ENCODE results near the gene SPATA16. TPM values are rescaled to one million over a fixed set of nuclear protein-coding genes. Genes with fewer than 3 reads are reported as not detected.

SPATA16 gene
- polyA plus RNA-seq, 1 donor from 2014 or later, result not detected

DNA sequence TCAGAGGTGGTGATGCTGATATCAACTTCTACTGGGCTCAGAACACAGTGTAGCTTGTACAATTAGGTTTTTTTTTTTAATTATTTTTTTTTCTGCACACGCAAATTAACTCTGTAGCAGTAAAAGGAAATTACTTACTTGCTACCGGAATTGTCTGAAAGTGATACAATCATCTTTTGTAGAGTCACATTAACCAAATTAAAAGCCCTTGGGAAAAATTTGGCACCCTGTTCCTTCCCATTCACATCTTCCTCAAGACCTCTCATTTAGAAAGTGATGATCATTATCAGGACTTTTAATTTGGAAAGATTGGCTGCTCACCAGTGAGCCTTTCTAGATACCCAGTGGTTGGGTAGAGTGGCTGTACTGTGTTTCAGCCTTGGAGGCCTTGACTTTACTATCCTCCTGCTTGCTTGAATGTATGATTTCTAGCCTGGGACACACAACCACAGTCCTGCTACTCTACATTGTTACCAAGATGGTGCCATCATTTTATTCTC is 232.2 kb downstream of the SPATA16 start (continued):
- TF ChIP-seq, protein P1, sequence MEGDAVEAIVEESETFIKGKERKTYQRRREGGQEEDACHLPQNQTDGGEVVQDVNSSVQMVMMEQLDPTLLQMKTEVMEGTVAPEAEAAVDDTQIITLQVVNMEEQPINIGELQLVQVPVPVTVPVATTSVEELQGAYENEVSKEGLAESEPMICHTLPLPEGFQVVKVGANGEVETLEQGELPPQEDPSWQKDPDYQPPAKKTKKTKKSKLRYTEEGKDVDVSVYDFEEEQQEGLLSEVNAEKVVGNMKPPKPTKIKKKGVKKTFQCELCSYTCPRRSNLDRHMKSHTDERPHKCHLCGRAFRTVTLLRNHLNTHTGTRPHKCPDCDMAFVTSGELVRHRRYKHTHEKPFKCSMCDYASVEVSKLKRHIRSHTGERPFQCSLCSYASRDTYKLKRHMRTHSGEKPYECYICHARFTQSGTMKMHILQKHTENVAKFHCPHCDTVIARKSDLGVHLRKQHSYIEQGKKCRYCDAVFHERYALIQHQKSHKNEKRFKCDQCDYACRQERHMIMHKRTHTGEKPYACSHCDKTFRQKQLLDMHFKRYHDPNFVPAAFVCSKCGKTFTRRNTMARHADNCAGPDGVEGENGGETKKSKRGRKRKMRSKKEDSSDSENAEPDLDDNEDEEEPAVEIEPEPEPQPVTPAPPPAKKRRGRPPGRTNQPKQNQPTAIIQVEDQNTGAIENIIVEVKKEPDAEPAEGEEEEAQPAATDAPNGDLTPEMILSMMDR (IDR thresholded peaks at IDR 0.05; ENCODE audit: poor library complexity, severe bottlenecking), result no peak
- no peak for TF ChIP-seq TAF1 (IDR thresholded peaks at IDR 0.05; ENCODE audit: low read depth)

DNA sequence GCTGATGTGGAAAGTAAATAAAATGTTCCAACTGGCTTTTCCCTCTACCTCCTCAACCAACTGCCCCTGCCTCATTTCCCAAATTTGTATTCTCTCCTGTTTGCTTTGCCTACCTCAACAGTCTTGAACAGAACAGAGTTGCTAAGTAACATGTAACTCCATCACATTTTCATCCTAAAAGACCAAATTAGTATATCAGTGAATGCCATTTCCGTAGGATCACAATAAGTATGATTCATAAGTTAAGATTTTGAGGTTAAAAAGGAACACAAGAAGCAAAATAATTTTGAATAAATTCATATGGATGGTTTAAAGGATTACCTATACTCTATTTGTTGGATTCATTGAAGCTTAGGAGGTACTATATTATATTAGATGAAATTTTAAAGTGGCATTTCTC is 235.6 kb downstream of the SPATA16 start:
- no peak overlapping the region for H2AFZ ChIP-seq (ENCODE audit: low read depth, low read length)
- H3K36me3 ChIP-seq (ENCODE audit: insufficient read depth, low read length), result no peaks in the 10 kb centered on the region
- TF ChIP-seq, protein P1 (IDR thresholded peaks at IDR 0.05; ENCODE audit: poor library complexity, severe bottlenecking), result no peak
- no peak for TF ChIP-seq TAF1 (IDR thresholded peaks at IDR 0.05; ENCODE audit: low read depth)
- TF ChIP-seq EP300 (conservative IDR thresholded peaks at IDR 0.05; ENCODE audit: poor library complexity, severe bottlenecking), result no peak
- no peak for TF ChIP-seq RAD21 (conservative IDR thresholded peaks at IDR 0.05)
- no peak for TF ChIP-seq MXI1 (conservative IDR thresholded peaks at IDR 0.05; ENCODE audit: poor library complexity, severe bottlenecking)
- no peak for TF ChIP-seq EZH2 (IDR thresholded peaks at IDR 0.05; ENCODE audit: borderline replicate concordance, insufficient read depth, low read length, poor library complexity, severe bottlenecking)
- TF ChIP-seq POLR2AphosphoS5 (IDR thresholded peaks at IDR 0.05), result no peak
- TF ChIP-seq, protein P2, sequence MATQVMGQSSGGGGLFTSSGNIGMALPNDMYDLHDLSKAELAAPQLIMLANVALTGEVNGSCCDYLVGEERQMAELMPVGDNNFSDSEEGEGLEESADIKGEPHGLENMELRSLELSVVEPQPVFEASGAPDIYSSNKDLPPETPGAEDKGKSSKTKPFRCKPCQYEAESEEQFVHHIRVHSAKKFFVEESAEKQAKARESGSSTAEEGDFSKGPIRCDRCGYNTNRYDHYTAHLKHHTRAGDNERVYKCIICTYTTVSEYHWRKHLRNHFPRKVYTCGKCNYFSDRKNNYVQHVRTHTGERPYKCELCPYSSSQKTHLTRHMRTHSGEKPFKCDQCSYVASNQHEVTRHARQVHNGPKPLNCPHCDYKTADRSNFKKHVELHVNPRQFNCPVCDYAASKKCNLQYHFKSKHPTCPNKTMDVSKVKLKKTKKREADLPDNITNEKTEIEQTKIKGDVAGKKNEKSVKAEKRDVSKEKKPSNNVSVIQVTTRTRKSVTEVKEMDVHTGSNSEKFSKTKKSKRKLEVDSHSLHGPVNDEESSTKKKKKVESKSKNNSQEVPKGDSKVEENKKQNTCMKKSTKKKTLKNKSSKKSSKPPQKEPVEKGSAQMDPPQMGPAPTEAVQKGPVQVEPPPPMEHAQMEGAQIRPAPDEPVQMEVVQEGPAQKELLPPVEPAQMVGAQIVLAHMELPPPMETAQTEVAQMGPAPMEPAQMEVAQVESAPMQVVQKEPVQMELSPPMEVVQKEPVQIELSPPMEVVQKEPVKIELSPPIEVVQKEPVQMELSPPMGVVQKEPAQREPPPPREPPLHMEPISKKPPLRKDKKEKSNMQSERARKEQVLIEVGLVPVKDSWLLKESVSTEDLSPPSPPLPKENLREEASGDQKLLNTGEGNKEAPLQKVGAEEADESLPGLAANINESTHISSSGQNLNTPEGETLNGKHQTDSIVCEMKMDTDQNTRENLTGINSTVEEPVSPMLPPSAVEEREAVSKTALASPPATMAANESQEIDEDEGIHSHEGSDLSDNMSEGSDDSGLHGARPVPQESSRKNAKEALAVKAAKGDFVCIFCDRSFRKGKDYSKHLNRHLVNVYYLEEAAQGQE (IDR thresholded peaks at IDR 0.05; ENCODE audit: borderline replicate concordance), result no peak
- TF ChIP-seq SMC3 (conservative IDR thresholded peaks at IDR 0.05; ENCODE audit: poor library complexity), result no peak
- no peak overlapping the region for H3K4me2 ChIP-seq (ENCODE audit: low read length)
- H3K4me3 ChIP-seq (ENCODE audit: low read length), result no peak overlapping the region
- H3K9ac ChIP-seq (ENCODE audit: low read length), result no peak overlapping the region
- H4K20me1 ChIP-seq (ENCODE audit: insufficient read depth), result no peaks in the 10 kb centered on the region
- no peaks in the 10 kb centered on the region for H3K27me3 ChIP-seq (ENCODE audit: insufficient read depth, low read depth, low read length)
- H3K9me2 ChIP-seq (ENCODE audit: insufficient read depth, low read length), result no peaks in the 10 kb centered on the region
- no peaks in the 10 kb centered on the region for H3F3A ChIP-seq (ENCODE audit: insufficient read depth, low read length, poor library complexity, severe bottlenecking)
- H3K79me2 ChIP-seq (replicated peaks; ENCODE audit: insufficient read depth, low read length), result no peaks in the 10 kb centered on the region
- H3K27ac ChIP-seq (ENCODE audit: low read length), result no peak overlapping the region
- H3K9me3 ChIP-seq (ENCODE audit: low read length), result no peaks in the 10 kb centered on the region

Measured in neural cell (in vitro differentiated cells).